Inferior parietal cortex (tissue), 1 donor: Measurements from ENCODE around the gene NRG2.

ENCODE experiments used
- DNase-seq: peaks from one replicate; pipeline ENCODE4 v3.0.0-alpha.2; 2016; ENCODE audit errors: extremely low spot score

The NRG2 gene

DNA sequence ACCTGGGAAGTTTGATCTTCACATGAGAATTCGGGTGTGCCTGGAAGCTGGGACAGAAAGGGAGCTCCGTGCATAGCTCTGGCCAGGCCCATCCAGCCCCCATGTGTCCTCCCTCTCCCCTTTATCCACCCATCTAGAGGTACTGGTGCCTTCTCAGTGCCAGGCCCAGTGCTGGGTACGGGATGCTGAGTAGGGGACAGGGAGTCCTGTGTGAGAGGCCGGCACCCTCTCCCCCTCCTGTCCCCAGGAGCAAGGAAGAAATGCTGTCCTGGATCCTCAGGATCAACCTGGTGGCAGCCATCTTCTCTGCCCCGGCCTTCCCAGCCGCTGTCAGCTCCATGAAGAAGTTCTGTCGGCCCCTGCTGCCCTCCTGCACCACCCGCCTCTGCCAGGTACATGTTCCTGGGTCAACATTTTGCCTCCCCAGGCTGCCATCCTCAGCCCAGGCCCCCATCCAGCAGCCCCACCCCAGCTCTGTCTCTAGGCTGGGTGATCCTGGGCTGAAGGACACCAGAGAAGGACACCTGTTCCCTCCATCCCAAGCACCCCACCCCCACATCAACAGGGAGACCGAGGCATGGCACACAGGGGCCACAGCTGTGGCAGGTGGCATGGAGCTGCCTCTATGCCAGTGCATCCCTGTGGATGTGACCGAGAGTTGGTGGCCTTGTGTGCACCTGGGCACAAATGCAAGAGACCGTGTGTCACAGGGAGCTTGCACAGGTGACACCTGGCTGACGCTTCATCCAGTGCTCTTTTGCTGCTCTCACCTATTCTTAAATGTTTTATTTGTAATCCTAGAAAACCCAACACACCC lies 204.5 kb downstream of the NRG2 start:
- no peak for DNase-seq

- no peak for DNase-seq
Measured at GRCh38 chr5:139837711-139838380, 205.3 kb downstream of the NRG2 start.

DNA sequence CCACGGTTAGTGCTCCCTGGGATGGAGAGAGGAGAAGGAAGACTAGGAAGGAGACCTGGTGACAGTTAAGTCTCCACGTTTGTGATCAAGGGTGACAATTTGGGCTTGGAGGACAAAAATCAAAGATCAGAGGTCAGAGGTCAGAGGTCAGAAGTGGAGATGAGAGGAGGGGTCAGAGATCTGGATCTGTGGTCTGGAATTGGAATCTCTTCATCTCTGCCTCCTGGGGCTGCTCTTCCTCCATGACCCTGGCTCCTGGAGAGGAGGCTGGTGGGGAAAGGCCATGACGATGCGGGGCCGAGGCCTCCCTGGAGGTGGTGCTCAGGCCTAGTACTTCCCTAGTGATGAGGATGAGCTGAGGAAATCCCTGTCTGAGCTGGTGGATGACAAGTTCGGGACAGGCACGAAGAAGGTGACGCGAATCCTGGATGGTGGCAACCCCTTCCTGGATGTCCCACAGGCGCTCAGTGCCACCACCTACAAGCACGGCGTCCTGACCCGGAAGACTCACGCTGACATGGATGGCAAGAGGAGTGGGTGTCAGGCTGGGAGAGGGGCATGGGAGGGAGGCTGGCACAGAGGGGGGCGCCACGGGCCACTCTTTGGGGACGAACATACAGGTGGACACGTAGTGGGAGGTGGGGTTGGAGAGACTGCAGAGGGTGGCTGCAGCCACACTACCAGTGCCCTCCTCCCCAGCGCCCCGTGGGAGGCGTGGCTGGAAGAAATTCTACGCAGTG lies 206.5 kb downstream of the NRG2 start:
- no peak for DNase-seq

DNA sequence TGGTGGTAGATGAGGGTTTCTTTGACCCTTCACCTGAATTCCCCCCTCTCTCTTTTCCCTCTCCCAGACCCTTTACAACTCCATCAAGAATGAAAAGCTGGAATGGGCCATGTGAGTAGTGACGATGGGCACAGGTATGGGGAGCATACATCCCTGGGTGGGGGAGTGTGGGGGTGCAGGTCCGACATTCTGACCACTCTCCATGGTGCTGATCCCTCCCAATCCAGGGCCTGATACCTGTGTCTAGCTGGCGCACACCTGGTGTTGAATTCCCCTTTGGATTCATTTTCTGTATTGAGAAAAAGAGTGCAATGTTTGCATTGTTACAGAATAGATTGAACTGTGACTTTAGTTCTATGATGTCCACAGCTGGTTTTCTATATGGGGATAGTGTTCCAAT lies 207.4 kb downstream of the NRG2 start:
- DNase-seq = no peak

GRCh38 chr5:139833525-139833924 lies 209.6 kb downstream of the NRG2 start:
- DNase-seq = no peak

- no peak for DNase-seq
Measured at GRCh38 chr5:139831624-139832023, 211.5 kb downstream of the NRG2 start.

- DNase-seq = no peak
Measured at GRCh38 chr5:139829471-139829870, 213.6 kb downstream of the NRG2 start.

GRCh38 chr5:139828207-139828895 lies 214.7 kb downstream of the NRG2 start:
- DNase-seq = peak; percentile 58

DNA sequence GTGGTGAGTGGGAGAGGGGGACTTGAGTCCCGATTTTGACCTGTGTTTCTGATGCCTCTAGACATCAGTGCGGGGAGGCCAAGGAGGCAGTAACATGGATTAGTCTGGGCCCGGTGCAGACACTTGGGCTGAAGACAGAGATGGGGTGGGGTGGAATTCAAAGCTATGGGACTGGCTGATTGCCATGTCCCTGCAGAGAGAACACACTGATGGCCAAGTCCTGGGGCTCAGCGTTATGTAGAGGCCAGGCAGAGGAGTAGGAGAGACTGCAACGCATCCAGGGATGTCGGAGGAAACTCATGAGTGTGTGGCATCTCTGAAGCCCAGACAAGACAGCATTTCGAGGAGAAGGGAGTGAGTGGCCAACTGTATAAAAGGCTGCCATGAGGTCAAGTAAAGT lies 217.4 kb downstream of the NRG2 start:
- no peak for DNase-seq

GRCh38 chr5:139823757-139824355 lies 219.2 kb downstream of the NRG2 start:
- DNase-seq = no peak

- no peak for DNase-seq
Measured at GRCh38 chr5:139822553-139823425, 220.3 kb downstream of the NRG2 start.

DNA sequence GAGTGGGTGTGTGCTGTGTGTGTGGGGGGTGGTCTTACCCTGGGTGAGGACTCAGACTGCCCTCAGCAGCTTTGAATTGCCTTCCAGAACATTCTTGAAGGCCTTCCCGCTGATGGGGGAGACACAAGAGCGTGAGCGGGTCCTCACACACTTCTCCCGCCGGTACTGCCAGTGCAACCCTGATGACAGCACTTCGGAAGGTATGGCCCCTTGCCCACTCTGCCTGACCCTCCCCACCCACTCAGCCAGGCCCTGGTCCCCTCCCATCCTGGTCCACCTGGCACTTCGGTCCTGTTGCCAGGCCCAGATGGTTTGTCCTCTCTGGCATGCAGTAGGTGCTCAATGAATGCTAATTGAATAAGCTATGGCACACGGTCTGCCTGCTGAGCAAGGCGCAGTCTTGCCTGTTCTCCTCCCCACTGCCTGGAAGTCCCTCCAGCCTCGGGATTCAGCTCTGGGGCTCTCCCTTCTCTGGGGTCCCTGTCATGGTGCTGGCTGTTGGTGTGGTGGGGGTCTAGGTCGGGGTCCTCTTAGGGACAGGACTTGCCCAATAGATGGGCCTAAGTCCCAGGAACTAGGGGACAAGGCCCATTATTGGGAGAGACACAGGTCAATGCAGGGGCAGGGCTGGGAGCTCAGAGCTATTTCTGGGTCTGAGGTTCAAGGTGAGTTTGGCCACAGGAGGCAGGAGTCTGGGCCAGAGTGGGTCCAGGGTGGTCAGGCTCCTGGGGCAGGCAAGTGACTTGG lies 221.1 kb downstream of the NRG2 start:
- DNase-seq = no peak

GRCh38 chr5:139820606-139821005 lies 222.5 kb downstream of the NRG2 start:
- DNase-seq = no peak

- no peak for DNase-seq
Measured at GRCh38 chr5:139820130-139820529, 223.0 kb downstream of the NRG2 start.

GRCh38 chr5:139817970-139818369 lies 225.1 kb downstream of the NRG2 start:
- DNase-seq = no peak

DNA sequence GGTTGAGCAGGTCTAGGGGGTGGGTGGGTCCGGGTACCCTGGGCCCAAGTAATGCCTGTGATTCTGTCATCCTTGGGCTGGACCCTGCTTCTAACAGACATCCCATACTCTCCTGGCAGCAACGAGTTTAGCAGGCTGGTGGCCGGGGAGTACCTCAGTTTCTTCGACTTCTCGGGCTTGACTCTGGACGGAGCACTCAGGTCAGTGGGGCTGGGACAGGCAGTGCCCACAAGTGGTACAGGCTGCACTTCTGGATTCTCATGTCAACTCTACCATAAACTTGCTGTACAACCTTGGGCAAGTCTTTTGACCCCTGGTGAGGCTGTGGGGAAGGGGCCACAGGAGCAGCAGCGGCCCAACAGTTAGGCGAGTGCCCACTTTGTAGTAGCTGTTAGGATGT lies 225.7 kb downstream of the NRG2 start:
- no peak for DNase-seq

DNA sequence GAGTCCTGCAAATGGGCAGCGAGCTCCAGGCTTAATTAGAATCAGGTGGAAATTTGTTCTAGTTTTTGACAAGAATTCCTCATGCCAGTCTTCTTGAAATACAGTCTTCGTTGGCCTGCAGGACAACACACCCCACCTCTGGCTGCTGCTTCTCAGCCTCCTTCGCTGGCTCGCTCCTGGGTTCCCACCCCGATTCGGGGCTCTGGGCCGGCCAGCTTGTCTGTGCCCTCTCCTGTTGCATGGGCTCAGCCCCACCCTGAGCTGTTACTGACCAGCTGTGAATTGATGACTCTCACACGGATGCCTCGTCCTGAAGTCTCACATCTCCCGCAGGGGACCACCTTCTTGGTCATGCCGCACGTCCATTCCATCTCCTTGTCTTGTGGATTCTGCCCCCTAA lies 226.5 kb downstream of the NRG2 start:
- DNase-seq = no peak

DNA sequence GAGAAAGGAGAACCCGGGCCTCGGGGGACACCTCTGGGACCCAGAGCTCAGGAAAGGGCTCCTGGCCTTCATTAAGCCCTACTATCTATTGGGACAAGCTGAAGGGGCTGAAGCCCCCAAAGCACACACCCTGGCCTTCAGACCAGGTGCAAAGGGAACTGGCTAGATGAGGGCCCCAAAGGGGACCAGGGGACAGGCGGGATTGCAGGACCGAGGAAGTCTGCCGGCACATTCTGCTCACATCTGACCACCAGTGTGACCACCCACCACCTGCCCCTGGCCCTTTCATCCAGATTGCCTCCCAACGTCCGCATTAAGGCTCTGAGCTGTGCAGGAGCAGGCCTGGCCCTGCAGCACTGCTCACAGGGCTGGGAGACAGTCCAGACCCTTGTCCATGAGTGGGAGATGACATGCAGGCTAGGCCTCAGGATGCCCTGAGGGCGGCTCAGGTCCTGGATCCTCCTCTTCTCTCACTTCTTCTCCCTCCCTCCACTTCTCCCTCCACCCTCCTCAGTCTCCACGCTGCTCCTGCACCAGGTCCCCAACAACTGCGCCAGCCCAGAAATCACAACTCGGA lies 228.3 kb downstream of the NRG2 start:
- DNase-seq = no peak

- no peak for DNase-seq
Measured at GRCh38 chr5:139814191-139814601, 228.9 kb downstream of the NRG2 start.
